Endometrial microvascular endothelial cells (primary cell): ENCODE data around the gene ATP5PD. TPM values are rescaled to one million over a fixed set of nuclear protein-coding genes. Genes with fewer than 3 reads are reported as not detected.
"Not testable (repeated sequence)": the region's sequence is repeated elsewhere in the genome, so short reads cannot be mapped to it uniquely, and the experiment has no call there.

Source experiments
- in situ Hi-C: cut with HindIII; loops from 2 replicates; pipeline ENCODE4 v1.10.0; 2017; ENCODE audit warnings: low sequenced_read_pairs, low pct_unique_long_range_greater_than_20kb; ENCODE audit errors: inconsistent ontology term
- total RNA-seq: library from RNA; depleted of rRNA; stranded (reverse); fragments of >200 nt; gene quantifications from one replicate; pipeline ENCODE4 v1.2.3, GENCODE V29; 2015; ENCODE audit errors: inconsistent ontology term

ATP5PD gene
- total RNA-seq, 1 donor from 2014 or later = 296 TPM

- in situ Hi-C loops = no loop called here
Measured at GRCh38 chr17:75008373-75008772, 38.4 kb downstream of the ATP5PD start.

GRCh38 chr17:75006653-75007052, 40.1 kb downstream of the ATP5PD start:
- in situ Hi-C loops = no loop called here

GRCh38 chr17:75006084-75006483, 40.7 kb downstream of the ATP5PD start:
- in situ Hi-C loops = not testable (repeated sequence)

GRCh38 chr17:75005291-75005690, 41.5 kb downstream of the ATP5PD start:
- in situ Hi-C loops = no loop called here

GRCh38 chr17:75004371-75004770, 42.4 kb downstream of the ATP5PD start:
- in situ Hi-C loops = no loop called here

- in situ Hi-C loops = no loop called here
Measured at GRCh38 chr17:75003957-75004355, 42.8 kb downstream of the ATP5PD start.

- in situ Hi-C loops = no loop called here
Measured at GRCh38 chr17:75003070-75003956, 43.5 kb downstream of the ATP5PD start.

- in situ Hi-C loops = no loop called here
Measured at GRCh38 chr17:75001915-75002843, 44.6 kb downstream of the ATP5PD start.

GRCh38 chr17:74999523-74999922, 47.2 kb downstream of the ATP5PD start:
- in situ Hi-C loops = no loop called here

- in situ Hi-C loops = no loop called here
Measured at GRCh38 chr17:74998783-74999182, 48.0 kb downstream of the ATP5PD start.

GRCh38 chr17:74995847-74996246, 50.9 kb downstream of the ATP5PD start:
- in situ Hi-C loops = no loop called here

GRCh38 chr17:74994440-74994839, 52.3 kb downstream of the ATP5PD start:
- in situ Hi-C loops = no loop called here

GRCh38 chr17:74992223-74992622, 54.5 kb downstream of the ATP5PD start:
- in situ Hi-C loops = no loop called here

- in situ Hi-C loops = no loop called here
Measured at GRCh38 chr17:74990581-74991105, 56.1 kb downstream of the ATP5PD start.

Other genes starting within 250 kb of the ATP5PD start
- not detected for gene GRIN2C, start 187.1 kb downstream of the ATP5PD start, total RNA-seq
- 73.7 TPM for gene FDXR, start 174.0 kb downstream of the ATP5PD start, total RNA-seq
- gene FADS6, start 153.3 kb downstream of the ATP5PD start, total RNA-seq = not detected
- not detected for gene USH1G, start 123.7 kb downstream of the ATP5PD start, total RNA-seq
- gene OTOP2, start 122.7 kb downstream of the ATP5PD start, total RNA-seq = not detected
- gene OTOP3, start 111.1 kb downstream of the ATP5PD start, total RNA-seq = not detected
- gene HID1, start 74.2 kb downstream of the ATP5PD start, total RNA-seq = 5.2 TPM
- gene CDR2L, start 59.3 kb downstream of the ATP5PD start, total RNA-seq = 15.1 TPM
- gene MRPL58, start 34.3 kb downstream of the ATP5PD start, total RNA-seq = 57.1 TPM
- gene KCTD2, start 256 bp upstream of the ATP5PD start, total RNA-seq = 21.4 TPM
- 4.3 TPM for gene SLC16A5, start 41.0 kb upstream of the ATP5PD start, total RNA-seq
- 4.2 TPM for gene ARMC7, start 63.0 kb upstream of the ATP5PD start, total RNA-seq
- gene NT5C, start 84.8 kb upstream of the ATP5PD start, total RNA-seq = 47.2 TPM
- 432 TPM for gene JPT1, start 107.5 kb upstream of the ATP5PD start, total RNA-seq
- 83.1 TPM for gene SUMO2, start 136.0 kb upstream of the ATP5PD start, total RNA-seq
- gene NUP85, start 158.7 kb upstream of the ATP5PD start, total RNA-seq = 66.9 TPM
- 31.9 TPM for gene GGA3, start 214.6 kb upstream of the ATP5PD start, total RNA-seq
- 56.1 TPM for gene MRPS7, start 214.9 kb upstream of the ATP5PD start, total RNA-seq
- 22.9 TPM for gene MIF4GD, start 224.3 kb upstream of the ATP5PD start, total RNA-seq
- gene SLC25A19, start 242.5 kb upstream of the ATP5PD start, total RNA-seq = 27.9 TPM